Liver (tissue), 9 donors: ENCODE measurements around the gene NXPE2. TPM values are rescaled to one million over a fixed set of nuclear protein-coding genes. Genes with fewer than 3 reads are reported as not detected.

Experiments used
- DNase-seq: peaks from one replicate; pipeline ENCODE4 v3.0.0-alpha.2; 2017; ENCODE audit warnings: low spot score
- H3K27ac ChIP-seq, 2 donors: one replicate each; pipeline ENCODE4 v1.7.0; 2013; ENCODE audit warnings: inconsistent platforms in 2 of 2, low read length in 2 of 2, control low read depth in 1 of 2, low read depth in 1 of 2, mild to moderate bottlenecking in 1 of 2
- H3K27me3 ChIP-seq, 4 donors: one replicate each; pipeline versions ENCODE4 v1.6.1 to v1.7.0; 2013; ENCODE audit warnings: low read length in 3 of 4, inconsistent platforms in 1 of 4, mild to moderate bottlenecking in 1 of 4, moderate library complexity in 1 of 4; ENCODE audit not compliant: control insufficient read depth in 4 of 4, insufficient read depth in 4 of 4
- H3K36me3 ChIP-seq, 4 donors: one replicate each; pipeline versions ENCODE4 v1.6.1 to v1.7.0; 2013; ENCODE audit warnings: low read length in 3 of 4, mild to moderate bottlenecking in 3 of 4, low read depth in 1 of 4, moderate library complexity in 1 of 4; ENCODE audit not compliant: control insufficient read depth in 4 of 4, insufficient read depth in 3 of 4
- H3K4me1 ChIP-seq, 4 donors: one replicate each; pipeline versions ENCODE4 v1.6.1 to v1.7.0; 2013; ENCODE audit warnings: low read length in 3 of 4, mild to moderate bottlenecking in 3 of 4, moderate library complexity in 1 of 4; ENCODE audit not compliant: control insufficient read depth in 4 of 4, insufficient read depth in 4 of 4
- H3K4me3 ChIP-seq, 3 donors: one replicate each; pipeline versions ENCODE4 v1.6.1 to v1.7.0; 2013; ENCODE audit warnings: low read length in 3 of 3, control low read depth in 1 of 3, low read depth in 1 of 3, mild to moderate bottlenecking in 1 of 3
- H3K9ac ChIP-seq, 2 donors: one replicate each; pipeline ENCODE4 v1.7.0; 2013; ENCODE audit warnings: low read length in 2 of 2, mild to moderate bottlenecking in 2 of 2, moderate library complexity in 2 of 2, control low read depth in 1 of 2, low read depth in 1 of 2
- H3K9me3 ChIP-seq, 4 donors: one replicate each; pipeline versions ENCODE4 v1.6.1 to v1.7.0; 2013; ENCODE audit warnings: low read length in 3 of 4; ENCODE audit not compliant: control insufficient read depth in 4 of 4
- FOXA1 ChIP-seq: IDR thresholded peaks from 2 replicates; pipeline ENCODE4 v1.6.1; 2016; ENCODE audit warnings: antibody characterized with exemption
- WGBS: extraction: QIAGEN DNeasy Blood & Tissue Kit; methylation state at CpG from one replicate; pipeline ENCODE4 v1.1.7; 2013; 5-methylcytosine and 5-hydroxymethylcytosine counted together
- polyA plus RNA-seq, 2 donors: library from polyadenylated mRNA; stranded (reverse) in 1 of 2; unstranded in 1 of 2; fragments of 200-250 nt in 1 of 2; fragments of >200 nt in 1 of 2; fragmentation: Nextera tagmentation in 1 of 2; extraction: Ambion mirVana in 1 of 2; gene quantifications; one replicate each; pipeline versions ENCODE4 v1.2.1 to v1.2.3, GENCODE V29; 2013 to 2015
- total RNA-seq, 2 donors: library from RNA; depleted of rRNA; stranded (reverse); fragments of >200 nt; gene quantifications; one replicate each; pipeline ENCODE4 v1.2.3, GENCODE V29; 2014
- TF ChIP-seq, protein P1 (sequence below): IDR thresholded peaks from 2 replicates; pipeline ENCODE4 v1.6.1; 2016; ENCODE audit warnings: antibody characterized with exemption, mild to moderate bottlenecking
- donor health status: healthy.
- donor health status: healthy.
- donor health status: healthy.
- donor health status: healthy.
- donor health status: healthy.

Gene NXPE2
- total and polyA plus RNA-seq, 4 donors = 0.05 TPM; not detected in 3

- Histone ChIP-seq H3K27me3 (peaks cover 0 to 3% (median 0%) of the 10 kb centered on the region in 4 donors), H3K9me3 (no peaks in the 10 kb centered on the region), H3K36me3 (no peaks in the 10 kb centered on the region), H3K27ac (no peak overlapping the region), H3K9ac (no peak overlapping the region), H3K4me1 (no peaks in the 10 kb centered on the region), H3K4me3 (no peak overlapping the region)
- no peak for DNase-seq
- 49% methylated on average over 3 of the region's 3 CpGs for WGBS
- TF ChIP-seq, protein P1, sequence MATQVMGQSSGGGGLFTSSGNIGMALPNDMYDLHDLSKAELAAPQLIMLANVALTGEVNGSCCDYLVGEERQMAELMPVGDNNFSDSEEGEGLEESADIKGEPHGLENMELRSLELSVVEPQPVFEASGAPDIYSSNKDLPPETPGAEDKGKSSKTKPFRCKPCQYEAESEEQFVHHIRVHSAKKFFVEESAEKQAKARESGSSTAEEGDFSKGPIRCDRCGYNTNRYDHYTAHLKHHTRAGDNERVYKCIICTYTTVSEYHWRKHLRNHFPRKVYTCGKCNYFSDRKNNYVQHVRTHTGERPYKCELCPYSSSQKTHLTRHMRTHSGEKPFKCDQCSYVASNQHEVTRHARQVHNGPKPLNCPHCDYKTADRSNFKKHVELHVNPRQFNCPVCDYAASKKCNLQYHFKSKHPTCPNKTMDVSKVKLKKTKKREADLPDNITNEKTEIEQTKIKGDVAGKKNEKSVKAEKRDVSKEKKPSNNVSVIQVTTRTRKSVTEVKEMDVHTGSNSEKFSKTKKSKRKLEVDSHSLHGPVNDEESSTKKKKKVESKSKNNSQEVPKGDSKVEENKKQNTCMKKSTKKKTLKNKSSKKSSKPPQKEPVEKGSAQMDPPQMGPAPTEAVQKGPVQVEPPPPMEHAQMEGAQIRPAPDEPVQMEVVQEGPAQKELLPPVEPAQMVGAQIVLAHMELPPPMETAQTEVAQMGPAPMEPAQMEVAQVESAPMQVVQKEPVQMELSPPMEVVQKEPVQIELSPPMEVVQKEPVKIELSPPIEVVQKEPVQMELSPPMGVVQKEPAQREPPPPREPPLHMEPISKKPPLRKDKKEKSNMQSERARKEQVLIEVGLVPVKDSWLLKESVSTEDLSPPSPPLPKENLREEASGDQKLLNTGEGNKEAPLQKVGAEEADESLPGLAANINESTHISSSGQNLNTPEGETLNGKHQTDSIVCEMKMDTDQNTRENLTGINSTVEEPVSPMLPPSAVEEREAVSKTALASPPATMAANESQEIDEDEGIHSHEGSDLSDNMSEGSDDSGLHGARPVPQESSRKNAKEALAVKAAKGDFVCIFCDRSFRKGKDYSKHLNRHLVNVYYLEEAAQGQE = no peak
- TF ChIP-seq FOXA1 = no peak
These were observed 67.7 kb downstream of the NXPE2 start for GRCh38 chr11:114746013-114746412.

Other genes starting within 250 kb of the NXPE2 start
- gene REXO2, start 239.1 kb upstream of the NXPE2 start, total RNA-seq = 10 to 100 TPM; 25.9 to 51.7 TPM
- gene REXO2, start 239.1 kb upstream of the NXPE2 start, polyA plus RNA-seq = 10 to 100 TPM; 36.0 to 42.8 TPM
- not detected for gene NXPE1, start 118.6 kb upstream of the NXPE2 start, total RNA-seq
- not detected for gene NXPE1, start 118.6 kb upstream of the NXPE2 start, polyA plus RNA-seq
- not detected for gene NXPE4, start 82.7 kb upstream of the NXPE2 start, total RNA-seq
- gene NXPE4, start 82.7 kb upstream of the NXPE2 start, polyA plus RNA-seq = not detected